ENCODE data around the gene WNT2B. TPM values are rescaled to one million over a fixed set of nuclear protein-coding genes. Genes with fewer than 3 reads are reported as not detected.

WNT2B gene
- polyA plus RNA-seq, 1 donor (not counting 4 experiments of a cell fraction or from before 2014, with no cell fraction given): 0.51 TPM

DNA sequence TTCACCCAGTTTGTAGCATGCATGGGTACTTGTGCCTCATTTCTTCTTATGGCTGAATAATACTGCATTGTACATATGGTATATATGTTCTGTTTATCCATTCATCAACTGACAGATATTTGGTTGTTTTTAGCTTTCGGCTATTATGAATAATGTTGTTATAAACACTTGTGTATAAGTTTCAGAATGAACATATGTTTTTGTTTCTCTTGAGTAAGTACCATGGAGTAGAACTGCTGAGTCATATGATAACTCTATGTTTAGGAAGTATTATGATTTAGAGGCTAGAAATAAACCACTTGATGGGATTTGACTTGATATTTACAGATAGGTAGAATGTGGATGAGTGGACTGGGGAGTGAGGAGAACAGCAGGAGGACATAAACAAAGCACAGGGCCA lies 48.6 kb downstream of the WNT2B start:
- Histone ChIP-seq H3K9ac (ENCODE audit: control insufficient read depth, extremely low read depth, insufficient read depth, low read length) (no peak overlapping the region), H3K27me3 (ENCODE audit: control insufficient read depth, extremely low read depth, insufficient read depth, low read length) (no peaks in the 10 kb centered on the region), H3K4me3 (ENCODE audit: control insufficient read depth in 2 of 3, extremely low read depth in 1 of 3, insufficient read depth in 2 of 3, low read depth in 1 of 3, low read length in 3 of 3) (no peak overlapping the region), H2AFZ (ENCODE audit: control insufficient read depth, low read length) (no peak overlapping the region), H4K20me1 (ENCODE audit: control insufficient read depth, extremely low read depth, insufficient read depth, low read length) (no peaks in the 10 kb centered on the region), H3K4me2 (ENCODE audit: control insufficient read depth, extremely low read depth, insufficient read depth, low read depth, low read length) (no peak overlapping the region), H3K79me2 (ENCODE audit: control insufficient read depth, insufficient read depth, low read length) (no peaks in the 10 kb centered on the region), H3K4me1 (ENCODE audit: control insufficient read depth, extremely low read depth, insufficient read depth, low read length) (no peaks in the 10 kb centered on the region), H3K9me3 (ENCODE audit: control insufficient read depth, low read depth, low read length) (no peaks in the 10 kb centered on the region), H3K36me3 (ENCODE audit: control insufficient read depth in 2 of 2, extremely low read depth in 1 of 2, insufficient read depth in 2 of 2, low read length in 2 of 2) (no peaks in the 10 kb centered on the region), H3K27ac (ENCODE audit: control insufficient read depth, insufficient read depth, low read length) (no peak overlapping the region), H3K9me1 (ENCODE audit: control insufficient read depth, extremely low read depth, insufficient read depth, low read length) (no peaks in the 10 kb centered on the region)
- FAIRE-seq (no peak), DNase-seq (ENCODE audit: low read depth, low spot score) (no peak)
- TF ChIP-seq, protein P1, sequence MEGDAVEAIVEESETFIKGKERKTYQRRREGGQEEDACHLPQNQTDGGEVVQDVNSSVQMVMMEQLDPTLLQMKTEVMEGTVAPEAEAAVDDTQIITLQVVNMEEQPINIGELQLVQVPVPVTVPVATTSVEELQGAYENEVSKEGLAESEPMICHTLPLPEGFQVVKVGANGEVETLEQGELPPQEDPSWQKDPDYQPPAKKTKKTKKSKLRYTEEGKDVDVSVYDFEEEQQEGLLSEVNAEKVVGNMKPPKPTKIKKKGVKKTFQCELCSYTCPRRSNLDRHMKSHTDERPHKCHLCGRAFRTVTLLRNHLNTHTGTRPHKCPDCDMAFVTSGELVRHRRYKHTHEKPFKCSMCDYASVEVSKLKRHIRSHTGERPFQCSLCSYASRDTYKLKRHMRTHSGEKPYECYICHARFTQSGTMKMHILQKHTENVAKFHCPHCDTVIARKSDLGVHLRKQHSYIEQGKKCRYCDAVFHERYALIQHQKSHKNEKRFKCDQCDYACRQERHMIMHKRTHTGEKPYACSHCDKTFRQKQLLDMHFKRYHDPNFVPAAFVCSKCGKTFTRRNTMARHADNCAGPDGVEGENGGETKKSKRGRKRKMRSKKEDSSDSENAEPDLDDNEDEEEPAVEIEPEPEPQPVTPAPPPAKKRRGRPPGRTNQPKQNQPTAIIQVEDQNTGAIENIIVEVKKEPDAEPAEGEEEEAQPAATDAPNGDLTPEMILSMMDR (optimal IDR thresholded peaks at IDR 0.05 in 1 of 3, IDR thresholded peaks at IDR 0.05 in 1 of 3, conservative IDR thresholded peaks at IDR 0.05 in 1 of 3; ENCODE audit: extremely low read depth in 1 of 3, insufficient read depth in 2 of 3, low read length in 3 of 3): no peak
- TF ChIP-seq EZH2 (IDR thresholded peaks at IDR 0.05; ENCODE audit: low read length): no peak
- dilution Hi-C loops (cut with MboI; ENCODE audit: extremely low pct_ligation_motif_present, low sequenced_read_pairs): no loop called here

DNA sequence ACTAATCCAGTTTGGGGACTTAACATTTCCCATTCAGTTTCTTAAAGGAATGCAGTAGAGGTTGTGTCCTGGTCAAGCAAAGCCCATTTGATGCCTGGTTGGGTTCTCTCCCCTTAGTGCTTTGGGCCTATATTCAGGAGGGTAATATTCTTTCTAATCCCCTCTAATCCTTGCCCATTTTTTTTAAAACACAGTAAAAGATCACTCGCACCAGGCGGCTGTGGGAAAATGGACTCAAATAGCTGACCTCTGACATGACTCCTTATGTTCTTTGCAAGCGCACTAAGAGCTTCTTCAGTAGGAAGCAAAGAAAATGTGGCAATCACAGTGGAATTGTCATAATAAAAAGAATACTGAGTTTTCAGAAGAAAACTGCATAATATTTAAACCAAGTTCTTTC lies 49.9 kb downstream of the WNT2B start:
- H3K9me3 ChIP-seq (ENCODE audit: control insufficient read depth, low read depth, low read length): no peaks in the 10 kb centered on the region
- H3K27ac ChIP-seq (ENCODE audit: control insufficient read depth, insufficient read depth, low read length): no peak overlapping the region
- FAIRE-seq: no peak
- H3K4me1 ChIP-seq (ENCODE audit: control insufficient read depth, extremely low read depth, insufficient read depth, low read length): no peaks in the 10 kb centered on the region
- no peak overlapping the region for H3K4me2 ChIP-seq (ENCODE audit: control insufficient read depth, extremely low read depth, insufficient read depth, low read depth, low read length)
- no peak overlapping the region for H3K4me3 ChIP-seq (ENCODE audit: control insufficient read depth in 2 of 3, extremely low read depth in 1 of 3, insufficient read depth in 2 of 3, low read depth in 1 of 3, low read length in 3 of 3)
- no peaks in the 10 kb centered on the region for H3K9me1 ChIP-seq (ENCODE audit: control insufficient read depth, extremely low read depth, insufficient read depth, low read length)
- H3K79me2 ChIP-seq (ENCODE audit: control insufficient read depth, insufficient read depth, low read length): no peaks in the 10 kb centered on the region
- no peak overlapping the region for H3K9ac ChIP-seq (ENCODE audit: control insufficient read depth, extremely low read depth, insufficient read depth, low read length)
- DNase-seq (ENCODE audit: low read depth, low spot score): no peak
- dilution Hi-C loops (cut with MboI; ENCODE audit: extremely low pct_ligation_motif_present, low sequenced_read_pairs): no loop called here
- no peak overlapping the region for H2AFZ ChIP-seq (ENCODE audit: control insufficient read depth, low read length)
- H3K27me3 ChIP-seq (ENCODE audit: control insufficient read depth, extremely low read depth, insufficient read depth, low read length): no peaks in the 10 kb centered on the region
- H4K20me1 ChIP-seq (ENCODE audit: control insufficient read depth, extremely low read depth, insufficient read depth, low read length): no peaks in the 10 kb centered on the region
- no peaks in the 10 kb centered on the region for H3K36me3 ChIP-seq (ENCODE audit: control insufficient read depth in 2 of 2, extremely low read depth in 1 of 2, insufficient read depth in 2 of 2, low read length in 2 of 2)
- no peak for TF ChIP-seq EZH2 (IDR thresholded peaks at IDR 0.05; ENCODE audit: low read length)
- TF ChIP-seq, protein P1 (optimal IDR thresholded peaks at IDR 0.05 in 1 of 3, IDR thresholded peaks at IDR 0.05 in 1 of 3, conservative IDR thresholded peaks at IDR 0.05 in 1 of 3; ENCODE audit: extremely low read depth in 1 of 3, insufficient read depth in 2 of 3, low read length in 3 of 3): no peak

All from keratinocyte (primary cell).